Activated naive CD4-positive, alpha-beta T cell treated with anti-CD3 and anti-CD28 coated beads for 36 hours (primary cell): ENCODE results near the gene MAP4K4. TPM values are rescaled to one million over a fixed set of nuclear protein-coding genes. Genes with fewer than 3 reads are reported as not detected.
A peak's percentile ranks its signal among the peaks of the same experiment; 100 is the strongest.

Experiments
- CTCF ChIA-PET: fragments of 350-600 bp; sonication (Branson Sonifier 250); formaldehyde crosslinking; loops from one replicate; lab custom pipeline; 2021; ENCODE audit warnings: antibody characterized with exemption; lab: Charles Lee
- DNase-seq: peaks from one replicate; pipeline ENCODE4 v3.0.0-alpha.2; 2020
- H3K27ac Mint-ChIP-seq: one replicate; pipeline ENCODE4 v1.8.0; 2021; ENCODE audit warnings: mild to moderate bottlenecking, mixed read lengths
- H3K27me3 Mint-ChIP-seq: one replicate; pipeline ENCODE4 v1.8.0; 2021; ENCODE audit warnings: low read depth, mixed read lengths
- H3K36me3 Mint-ChIP-seq: one replicate; pipeline ENCODE4 v1.8.0; 2021; ENCODE audit warnings: low read depth, mixed read lengths
- H3K4me1 Mint-ChIP-seq: one replicate; pipeline ENCODE4 v1.8.0; 2021; ENCODE audit warnings: low read depth, mixed read lengths
- H3K4me3 Mint-ChIP-seq: one replicate; pipeline ENCODE4 v1.8.0; 2021; ENCODE audit warnings: mild to moderate bottlenecking, moderate library complexity, mixed read lengths
- H3K9me3 Mint-ChIP-seq: one replicate; pipeline ENCODE4 v1.8.0; 2021; ENCODE audit warnings: mixed read lengths
- intact Hi-C: fragments of 100-400 bp; cut with micrococcal nuclease; formaldehyde crosslinking; loops from one replicate; pipeline ENCODE4 v1.15.1; 2023
- total RNA-seq, 2 experiments: library from RNA; stranded (reverse); gene quantifications; one replicate each; pipeline ENCODE4 v1.2.3, GENCODE V29; 2021

MAP4K4 gene
- total RNA-seq, 2 experiments from 2014 or later: 126 to 131 TPM

DNA sequence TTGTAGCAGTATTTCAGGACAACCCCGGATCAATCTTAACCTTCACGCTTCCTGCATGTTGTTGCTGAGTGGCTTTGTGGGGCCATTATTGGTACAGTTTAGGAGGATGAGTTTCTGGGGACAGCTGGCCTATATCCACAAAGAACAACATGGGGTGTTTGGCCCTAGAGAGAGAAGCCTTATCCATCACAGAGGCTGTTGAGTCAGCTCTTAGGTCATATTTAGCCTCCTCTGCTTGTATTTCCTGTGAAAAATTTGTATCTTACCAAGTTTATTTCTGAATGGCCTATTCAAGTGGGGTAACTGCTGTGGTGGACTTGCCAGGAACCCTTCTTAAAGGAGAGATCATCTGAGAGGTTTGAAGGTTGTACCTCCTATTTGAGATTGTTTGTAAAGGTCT is 77.6 kb downstream of the MAP4K4 start:
- no peak overlapping the region for H3K4me3 Mint-ChIP-seq
- no peaks in the 10 kb centered on the region for H3K27me3 Mint-ChIP-seq
- no peak overlapping the region for H3K27ac Mint-ChIP-seq
- peaks cover 84% of the 10 kb centered on the region for H3K4me1 Mint-ChIP-seq
- no peak for DNase-seq
- CTCF ChIA-PET: interaction anchor here (1.1 kb wide), 1 partner anchor 7 kb away, joined by 3 read pairs; no protein-coding TSS in a partner anchor
- no peaks in the 10 kb centered on the region for H3K9me3 Mint-ChIP-seq
- H3K36me3 Mint-ChIP-seq: no peaks in the 10 kb centered on the region
- intact Hi-C loops: loop anchor here (2.0 kb wide), 1 partner anchor 30 kb away; no protein-coding TSS in a partner anchor

DNA sequence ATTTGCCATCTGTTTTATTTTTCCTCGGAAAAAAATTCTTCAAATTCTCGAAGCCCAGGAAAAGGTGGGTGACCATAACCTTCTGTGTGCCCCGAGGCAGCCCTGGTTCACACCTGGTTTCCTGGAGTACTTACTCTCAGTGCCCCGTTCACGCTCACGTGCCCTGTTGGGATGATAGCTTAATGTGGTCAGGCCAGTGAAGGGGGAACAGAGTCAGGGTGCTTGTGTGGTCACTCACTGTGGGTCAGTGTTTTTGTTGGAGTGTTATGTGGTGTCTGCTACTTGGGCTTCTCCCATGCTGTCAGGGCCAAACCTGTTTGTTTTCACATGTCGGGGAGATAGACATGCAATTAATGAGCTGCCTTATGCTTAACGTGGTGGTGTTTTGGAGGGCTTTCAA is 78.1 kb downstream of the MAP4K4 start:
- Mint-ChIP-seq H3K27ac (no peak overlapping the region), H3K27me3 (no peaks in the 10 kb centered on the region), H3K9me3 (no peaks in the 10 kb centered on the region), H3K4me3 (no peak overlapping the region), H3K36me3 (no peaks in the 10 kb centered on the region), H3K4me1 (peaks cover 88% of the 10 kb centered on the region)
- CTCF ChIA-PET: interaction anchor here (0.7 to 1.2 kb wide), 3 partner anchors 8 to 58 kb away, joined by 3 to 4 read pairs (median 3); no protein-coding TSS in a partner anchor
- intact Hi-C loops: loop anchor here (2.0 kb wide), 1 partner anchor 31 kb away; no protein-coding TSS in a partner anchor
- no peak for DNase-seq

DNA sequence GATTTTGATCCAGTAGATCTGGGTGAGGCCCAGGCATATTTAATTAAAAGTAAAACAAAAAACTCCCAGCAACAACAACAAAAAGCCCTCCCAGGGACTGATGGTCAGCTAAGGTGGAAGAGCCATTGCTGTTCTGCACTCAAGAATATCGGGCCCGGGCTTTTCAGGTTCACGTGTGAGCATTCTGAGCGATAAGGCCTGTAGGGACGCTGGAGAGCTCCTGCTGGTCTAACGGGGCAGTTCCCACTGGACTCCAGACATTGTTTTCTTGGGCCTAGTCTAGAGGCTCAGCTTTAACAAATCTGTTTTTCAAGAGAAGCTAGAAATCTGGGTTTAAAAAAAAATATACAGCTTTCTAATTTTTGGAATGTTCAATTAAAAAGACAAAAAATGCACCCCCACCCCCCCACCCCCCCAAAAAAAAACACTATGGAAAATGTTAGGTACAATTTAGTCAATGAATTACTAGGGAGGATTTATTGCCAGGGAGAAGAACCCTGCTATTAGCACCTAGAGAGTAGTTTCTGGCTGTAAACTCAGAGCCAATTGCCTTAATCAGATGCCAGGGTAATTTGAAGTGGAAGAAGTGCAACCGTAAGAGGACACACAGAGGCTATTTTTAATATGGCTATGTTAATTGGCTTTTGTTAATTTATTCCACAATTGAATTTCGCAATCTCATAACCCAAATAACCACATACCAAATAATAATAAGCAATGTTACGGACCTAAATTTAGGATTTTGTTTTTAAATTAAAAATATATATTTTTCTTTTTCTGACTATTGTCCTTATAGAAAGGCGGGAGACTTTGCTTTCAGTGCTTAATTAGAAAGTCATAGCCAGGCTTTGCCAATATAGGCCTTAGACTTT is 78.9 kb downstream of the MAP4K4 start:
- Mint-ChIP-seq H3K27ac (no peak overlapping the region), H3K36me3 (no peaks in the 10 kb centered on the region), H3K27me3 (no peaks in the 10 kb centered on the region), H3K4me1 (peaks cover 88% of the 10 kb centered on the region), H3K9me3 (no peaks in the 10 kb centered on the region), H3K4me3 (no peak overlapping the region)
- intact Hi-C loops: no loop called here
- no peak for DNase-seq
- CTCF ChIA-PET: interaction anchor here (0.7 to 1.2 kb wide), 3 partner anchors 9 to 59 kb away, joined by 3 to 4 read pairs (median 3); no protein-coding TSS in a partner anchor

DNA sequence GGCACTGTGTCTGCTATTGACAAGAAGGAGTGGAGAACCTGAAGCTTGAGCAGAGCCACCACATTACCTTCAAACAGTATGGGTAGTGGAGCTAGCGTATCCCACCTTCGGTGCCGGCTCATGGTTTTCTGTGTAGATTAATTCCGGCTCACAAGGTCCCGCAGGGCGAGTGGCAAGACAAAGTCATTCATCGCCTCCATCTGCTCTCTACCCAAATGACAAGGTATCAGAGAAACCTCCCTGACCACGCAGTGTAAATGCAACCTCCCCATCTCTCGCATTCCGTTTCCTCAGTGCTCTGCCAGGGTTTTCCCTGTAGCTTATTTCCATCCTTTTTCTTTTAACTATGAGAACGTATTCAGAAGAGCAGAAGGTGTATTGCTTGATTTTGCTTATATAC is 79.8 kb downstream of the MAP4K4 start:
- H3K9me3 Mint-ChIP-seq: no peaks in the 10 kb centered on the region
- H3K4me3 Mint-ChIP-seq: no peak overlapping the region
- H3K27me3 Mint-ChIP-seq: no peaks in the 10 kb centered on the region
- peaks cover 88% of the 10 kb centered on the region for H3K4me1 Mint-ChIP-seq
- intact Hi-C loops: no loop called here
- no peaks in the 10 kb centered on the region for H3K36me3 Mint-ChIP-seq
- DNase-seq: no peak
- H3K27ac Mint-ChIP-seq: no peak overlapping the region
- CTCF ChIA-PET: no interaction called here

DNA sequence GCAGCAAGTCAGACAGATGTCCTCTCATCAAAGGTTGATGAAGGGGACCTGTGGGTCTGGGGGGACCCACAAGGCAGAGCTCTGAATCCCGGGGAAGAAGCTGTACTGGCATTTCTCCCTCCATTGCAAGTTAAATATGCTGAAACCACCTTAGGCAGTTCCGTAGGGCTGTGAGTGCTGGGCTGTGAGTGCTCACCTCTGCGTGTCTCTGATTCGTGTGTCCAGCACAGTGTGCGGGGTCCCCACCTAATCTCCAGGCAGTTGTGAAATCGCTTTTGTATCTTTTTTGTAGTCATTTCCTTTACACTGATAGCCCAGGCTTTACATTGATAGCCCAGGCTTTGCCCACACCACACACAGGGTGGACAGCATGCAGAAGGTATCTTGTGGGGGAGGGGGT is 80.6 kb downstream of the MAP4K4 start:
- Mint-ChIP-seq H3K36me3 (peaks cover 2% of the 10 kb centered on the region), H3K9me3 (no peaks in the 10 kb centered on the region), H3K4me1 (peaks cover 87% of the 10 kb centered on the region), H3K27ac (no peak overlapping the region), H3K4me3 (no peak overlapping the region), H3K27me3 (no peaks in the 10 kb centered on the region)
- DNase-seq: no peak
- intact Hi-C loops: no loop called here
- CTCF ChIA-PET: no interaction called here

DNA sequence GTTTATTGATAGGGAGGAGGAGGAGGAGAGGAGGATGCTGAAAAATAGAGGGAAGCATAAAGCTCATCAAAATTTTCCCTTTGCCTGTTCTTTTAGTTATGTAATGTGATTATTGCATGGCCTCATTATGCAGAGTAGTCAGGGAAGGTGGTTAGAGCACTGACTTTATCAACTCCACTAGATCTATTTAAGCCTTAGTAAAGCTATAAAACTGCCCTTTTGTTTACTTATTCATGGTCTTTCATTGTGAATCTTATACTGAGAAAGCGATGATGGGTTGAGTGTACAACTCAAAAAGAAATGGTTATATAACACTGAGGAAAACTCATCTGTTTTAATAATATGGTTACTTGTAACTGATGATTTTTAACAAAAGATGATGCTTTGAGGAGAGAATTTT is 81.7 kb downstream of the MAP4K4 start:
- Mint-ChIP-seq H3K9me3 (no peaks in the 10 kb centered on the region), H3K4me1 (peaks cover 87% of the 10 kb centered on the region), H3K4me3 (no peak overlapping the region), H3K27ac (no peak overlapping the region), H3K36me3 (peaks cover 2% of the 10 kb centered on the region), H3K27me3 (no peaks in the 10 kb centered on the region)
- intact Hi-C loops: no loop called here
- CTCF ChIA-PET: interaction anchor here (0.6 to 2.1 kb wide), 8 partner anchors 9 to 480 kb away, joined by 3 to 9 read pairs (median 4); no protein-coding TSS in a partner anchor
- DNase-seq: no peak

DNA sequence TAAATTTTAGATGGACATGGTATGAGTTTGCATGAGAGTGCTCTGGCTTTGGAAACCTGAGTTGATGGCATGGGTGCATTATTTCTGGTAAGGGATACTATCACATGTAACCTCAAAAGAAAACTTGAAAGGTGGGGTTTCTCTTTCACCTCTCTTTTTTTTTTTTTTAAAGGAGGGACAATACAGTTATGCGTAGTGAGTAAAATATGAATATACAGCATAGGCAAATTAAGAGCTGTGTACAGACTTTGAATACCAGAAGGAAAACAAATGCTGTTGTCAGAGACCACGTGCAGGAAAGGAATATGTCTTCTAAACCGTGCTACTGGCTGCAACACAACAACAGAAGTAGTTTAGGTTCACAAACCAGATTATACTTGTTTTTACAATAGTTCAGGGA is 82.1 kb downstream of the MAP4K4 start:
- Mint-ChIP-seq H3K27ac (no peak overlapping the region), H3K4me1 (peaks cover 84% of the 10 kb centered on the region), H3K27me3 (no peaks in the 10 kb centered on the region), H3K36me3 (peaks cover 2% of the 10 kb centered on the region), H3K4me3 (no peak overlapping the region), H3K9me3 (no peaks in the 10 kb centered on the region)
- intact Hi-C loops: no loop called here
- CTCF ChIA-PET: interaction anchor here (0.6 to 2.1 kb wide), 9 partner anchors 9 to 149 kb away, joined by 3 to 11 read pairs (median 4); no protein-coding TSS in a partner anchor
- DNase-seq: no peak

DNA sequence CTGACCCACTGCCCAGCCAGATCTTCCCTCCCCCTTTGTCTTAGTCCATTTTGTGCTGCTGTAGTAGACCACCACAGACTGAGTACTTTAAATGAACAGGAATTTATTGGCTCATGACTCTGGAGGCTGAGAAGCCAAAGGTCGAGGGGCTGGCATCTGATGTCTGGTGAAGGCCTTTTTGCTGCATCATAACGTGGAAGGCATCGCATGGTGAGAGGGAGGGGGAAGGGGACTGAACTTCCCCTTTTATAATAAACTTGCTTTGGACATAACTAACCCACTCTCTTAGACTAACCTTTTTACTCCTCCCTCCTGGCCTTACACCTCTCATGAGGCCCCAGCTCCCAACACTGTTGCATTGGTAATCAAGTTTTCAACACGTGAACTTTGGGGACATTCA is 83.8 kb downstream of the MAP4K4 start:
- Mint-ChIP-seq H3K9me3 (no peaks in the 10 kb centered on the region), H3K4me1 (peaks cover 82% of the 10 kb centered on the region), H3K27ac (peak overlapping the region; percentile 26), H3K27me3 (no peaks in the 10 kb centered on the region), H3K36me3 (peaks cover 2% of the 10 kb centered on the region), H3K4me3 (peak overlapping the region; percentile 38)
- CTCF ChIA-PET: interaction anchor here (0.9 to 2.3 kb wide), 5 partner anchors 11 to 64 kb away, joined by 3 to 12 read pairs (median 6); no protein-coding TSS in a partner anchor
- intact Hi-C loops: no loop called here
- no peak for DNase-seq

DNA sequence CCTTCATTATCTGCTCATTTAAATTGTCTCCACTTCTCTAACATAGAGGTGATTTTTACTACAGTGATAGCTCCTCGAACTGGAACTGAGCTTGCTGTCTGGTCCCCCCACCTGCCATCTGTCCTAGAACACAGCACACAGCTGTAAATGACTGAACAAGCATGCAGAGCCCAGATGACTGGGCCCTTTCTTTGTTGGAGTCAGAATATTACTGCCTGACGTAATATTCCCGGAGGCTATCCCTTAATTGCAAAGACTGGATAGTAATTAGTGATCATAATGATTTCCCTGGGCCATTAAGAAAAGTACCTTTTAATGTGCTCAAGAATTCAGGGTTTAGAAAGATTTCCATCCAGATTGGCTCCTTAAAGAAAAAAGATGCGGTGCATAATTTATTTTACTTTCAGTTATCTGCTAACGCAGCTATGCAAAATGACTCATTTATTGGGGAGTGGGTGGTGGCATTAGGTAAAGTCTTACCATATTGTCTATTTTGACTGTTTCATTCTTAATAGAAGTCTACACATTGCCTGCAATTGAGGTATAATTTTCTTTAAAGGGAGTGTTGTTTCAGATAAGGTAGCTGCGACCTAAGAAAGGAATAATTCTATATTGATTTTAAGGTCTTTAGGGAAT is 84.4 kb downstream of the MAP4K4 start:
- Mint-ChIP-seq H3K36me3 (peaks cover 2% of the 10 kb centered on the region), H3K9me3 (no peaks in the 10 kb centered on the region), H3K4me3 (peak overlapping the region; percentile 38), H3K27ac (peak overlapping the region; percentile 26), H3K4me1 (peaks cover 87% of the 10 kb centered on the region), H3K27me3 (no peaks in the 10 kb centered on the region)
- peak; percentile 29 for DNase-seq
- CTCF ChIA-PET: interaction anchor here (0.9 to 2.3 kb wide), 7 partner anchors 11 to 64 kb away, joined by 3 to 12 read pairs (median 4); no protein-coding TSS in a partner anchor
- intact Hi-C loops: loop anchor here (2.0 kb wide), 2 partner anchors 17 to 75 kb away; no protein-coding TSS in a partner anchor

DNA sequence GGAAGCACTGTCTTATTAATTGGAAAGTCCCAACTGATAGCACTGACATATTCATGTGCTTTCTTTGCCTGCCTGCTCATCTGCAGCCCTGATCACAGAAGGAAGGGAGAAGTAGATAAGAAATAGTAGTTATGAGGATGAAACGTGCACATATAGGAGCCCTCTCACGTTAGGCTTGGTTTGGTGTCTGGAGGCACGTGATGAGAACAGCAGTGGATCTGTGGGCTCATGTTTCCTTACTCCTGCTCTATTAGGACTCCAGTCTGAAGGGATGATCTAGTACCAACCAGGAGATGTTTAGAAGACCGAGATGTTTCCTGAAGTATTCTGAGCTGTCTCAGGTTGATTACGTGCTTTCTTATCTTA is 84.9 kb downstream of the MAP4K4 start:
- CTCF ChIA-PET: interaction anchor here (0.7 to 2.3 kb wide), 6 partner anchors 9 to 40 kb away, joined by 3 to 12 read pairs (median 4); no protein-coding TSS in a partner anchor
- H3K4me1 Mint-ChIP-seq: peaks cover 87% of the 10 kb centered on the region
- H3K4me3 Mint-ChIP-seq: peak overlapping the region; percentile 6
- no peaks in the 10 kb centered on the region for H3K9me3 Mint-ChIP-seq
- intact Hi-C loops: loop anchor here (2.0 kb wide), 2 partner anchors 16 to 76 kb away; no protein-coding TSS in a partner anchor
- no peaks in the 10 kb centered on the region for H3K27me3 Mint-ChIP-seq
- peak overlapping the region; percentile 7 for H3K27ac Mint-ChIP-seq
- peaks cover 2% of the 10 kb centered on the region for H3K36me3 Mint-ChIP-seq
- no peak for DNase-seq

DNA sequence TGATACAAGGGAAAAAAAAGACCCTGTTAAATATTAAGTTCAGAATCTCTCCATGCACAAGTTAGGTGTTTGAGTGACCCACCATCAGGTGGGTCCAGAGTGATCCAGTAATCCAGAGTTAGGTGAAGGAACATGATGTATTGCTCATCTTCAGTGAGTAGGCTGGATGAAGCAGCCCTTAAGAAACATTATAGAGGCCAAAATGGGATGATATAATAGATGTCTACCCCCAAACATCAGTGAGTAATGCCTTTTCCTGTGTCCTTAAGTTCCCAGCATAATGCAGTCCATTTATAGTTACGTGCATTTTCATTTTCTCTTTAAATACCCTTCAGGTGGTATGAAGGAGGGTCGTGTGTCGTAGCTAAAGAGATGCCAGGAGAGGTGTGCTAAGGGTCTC is 89.6 kb downstream of the MAP4K4 start:
- H3K4me1 Mint-ChIP-seq: peaks cover 76% of the 10 kb centered on the region
- H3K27ac Mint-ChIP-seq: no peak overlapping the region
- no peak for DNase-seq
- H3K4me3 Mint-ChIP-seq: no peak overlapping the region
- peaks cover 18% of the 10 kb centered on the region for H3K36me3 Mint-ChIP-seq
- H3K27me3 Mint-ChIP-seq: no peaks in the 10 kb centered on the region
- no peaks in the 10 kb centered on the region for H3K9me3 Mint-ChIP-seq
- CTCF ChIA-PET: interaction anchor here (0.8 kb wide), 1 partner anchor 20 kb away, joined by 3 read pairs; no protein-coding TSS in a partner anchor
- intact Hi-C loops: no loop called here

DNA sequence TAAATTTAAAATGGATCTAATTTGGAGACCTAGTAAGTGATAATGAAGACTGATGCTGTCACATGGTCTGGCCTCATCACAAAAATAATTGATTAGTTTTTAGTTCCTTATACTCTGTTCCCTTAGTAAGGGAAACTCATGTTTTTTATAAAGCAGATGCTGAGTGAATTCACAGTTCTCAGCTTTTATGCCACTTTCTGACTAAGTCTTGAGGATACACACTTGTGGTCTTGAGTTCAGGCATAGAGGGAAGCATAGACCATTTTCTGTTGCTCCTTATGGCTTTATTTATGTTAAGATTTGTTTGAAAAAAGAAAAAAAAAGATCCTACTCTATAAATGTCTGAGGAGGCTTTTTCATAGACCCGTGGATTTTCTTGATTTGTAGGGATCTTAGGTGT is 91.1 kb downstream of the MAP4K4 start:
- Mint-ChIP-seq H3K36me3 (peaks cover 17% of the 10 kb centered on the region), H3K27ac (peak overlapping the region; percentile 63), H3K4me3 (no peak overlapping the region), H3K4me1 (peaks cover 71% of the 10 kb centered on the region), H3K9me3 (no peaks in the 10 kb centered on the region), H3K27me3 (no peaks in the 10 kb centered on the region)
- intact Hi-C loops: loop anchor here (2.0 kb wide), 2 partner anchors 18 to 34 kb away; no protein-coding TSS in a partner anchor
- no peak for DNase-seq
- CTCF ChIA-PET: interaction anchor here (1.1 kb wide), 1 partner anchor 13 kb away, joined by 3 read pairs; no protein-coding TSS in a partner anchor
